UCSD-AML1 (cell line): ENCODE data around the gene KIF2C.
A peak's percentile ranks its signal among the peaks of the same experiment; 100 is the strongest.

Experiments used
- DNase-seq: peaks from one replicate; lab custom pipeline; 2025; ENCODE audit not compliant: unreplicated experiment; lab: John Stamatoyannopoulos, UW

The KIF2C gene

DNA sequence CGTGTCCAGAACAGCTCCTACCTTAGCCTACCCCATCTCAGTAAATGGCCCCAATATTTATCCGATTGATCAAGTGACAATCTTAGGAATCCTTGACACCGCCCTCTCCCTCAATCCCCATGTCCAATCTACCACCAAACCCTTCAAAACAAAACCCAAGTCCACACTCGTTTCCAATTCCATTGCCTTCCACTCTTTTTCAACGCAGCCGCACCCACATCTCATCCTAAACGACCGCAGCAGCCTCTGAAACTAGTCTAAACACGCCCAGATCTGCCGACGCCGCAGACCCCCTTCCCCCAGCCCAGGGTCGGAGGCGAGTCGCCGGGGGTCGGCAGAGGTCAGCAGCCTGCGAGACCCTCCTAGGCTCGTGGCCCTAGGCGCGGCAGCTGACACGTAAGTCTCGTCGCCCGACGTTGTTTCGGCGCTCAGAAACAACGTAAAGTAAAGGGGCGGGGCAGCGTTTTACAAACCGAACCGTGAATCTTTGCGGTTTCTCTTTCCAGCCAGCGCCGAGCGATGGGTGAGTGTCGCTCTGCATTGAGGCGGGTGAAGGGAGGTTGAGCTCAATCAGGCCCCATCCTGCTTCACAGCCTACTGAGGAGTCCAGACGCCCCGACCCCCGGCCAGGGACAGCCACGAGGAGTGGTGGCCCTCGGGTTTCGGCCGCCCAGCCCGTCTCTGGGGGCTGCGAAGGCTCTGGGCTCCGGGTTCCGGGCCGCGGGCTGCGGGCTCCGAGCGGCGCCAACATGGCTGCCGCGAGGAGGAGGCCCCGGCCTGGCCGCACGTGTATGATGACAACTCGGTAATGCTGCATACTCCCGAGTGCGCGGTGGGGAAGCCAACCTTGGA, 35.7 kb downstream of the KIF2C start, which contains the start of gene RPS8:
Gene RPS8, plus strand, starts transcription at position 463 of the 852 bp plus-strand sequence. Its CDS starts 57 bp downstream, at position 520.
- peak; percentile 91 for DNase-seq

DNA sequence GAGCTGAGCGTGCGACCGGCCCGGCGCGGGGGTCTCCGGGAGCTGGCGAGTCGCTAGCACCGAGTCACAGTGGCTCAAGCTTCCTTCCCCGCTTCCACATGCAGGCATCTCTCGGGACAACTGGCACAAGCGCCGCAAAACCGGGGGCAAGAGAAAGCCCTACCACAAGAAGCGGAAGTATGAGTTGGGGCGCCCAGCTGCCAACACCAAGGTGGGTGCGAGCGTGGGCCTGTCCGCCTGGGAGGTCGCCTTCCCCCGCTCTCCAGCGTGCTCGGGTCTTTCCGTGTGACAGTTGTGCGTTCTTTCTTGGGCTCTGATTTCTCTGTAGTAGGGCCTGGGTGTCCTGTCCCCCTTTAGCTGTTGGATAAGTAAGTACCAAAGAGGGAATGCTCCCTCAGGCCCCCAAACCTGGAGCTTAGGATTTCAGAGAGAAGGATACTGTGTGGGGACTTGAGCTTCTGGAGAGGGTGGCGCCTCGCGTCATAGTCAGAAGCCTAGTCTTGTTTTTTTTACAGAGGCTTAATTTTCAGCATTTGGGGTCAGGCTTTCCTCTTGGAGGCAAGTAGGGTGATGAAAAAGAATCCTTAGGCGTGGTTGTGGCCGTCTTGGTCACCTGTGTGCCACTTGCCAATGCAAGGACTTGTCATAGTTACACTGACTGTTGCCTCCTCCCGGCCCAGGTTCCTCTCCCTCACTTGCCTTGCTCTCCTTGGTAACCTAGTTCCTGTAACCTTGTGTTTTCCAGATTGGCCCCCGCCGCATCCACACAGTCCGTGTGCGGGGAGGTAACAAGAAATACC, 36.5 kb downstream of the KIF2C start:
- peak; percentile 52 for DNase-seq

DNA sequence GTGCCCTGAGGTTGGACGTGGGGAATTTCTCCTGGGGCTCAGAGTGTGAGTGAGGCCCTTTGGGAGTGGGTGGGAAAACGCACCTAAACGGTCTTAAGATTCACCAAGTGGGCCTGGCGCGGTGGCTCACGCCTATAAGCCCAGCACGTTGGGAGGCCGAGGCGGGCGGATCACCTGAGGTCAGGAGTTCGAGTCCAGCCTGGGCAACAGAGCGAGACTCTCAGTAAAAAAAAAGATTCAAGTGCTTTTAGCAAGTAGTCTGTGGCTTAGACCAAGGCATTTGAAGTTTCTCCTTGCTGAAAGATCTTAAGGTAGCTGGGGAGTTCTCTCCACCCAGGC, 37.1 kb downstream of the KIF2C start:
- DNase-seq: no peak

DNA sequence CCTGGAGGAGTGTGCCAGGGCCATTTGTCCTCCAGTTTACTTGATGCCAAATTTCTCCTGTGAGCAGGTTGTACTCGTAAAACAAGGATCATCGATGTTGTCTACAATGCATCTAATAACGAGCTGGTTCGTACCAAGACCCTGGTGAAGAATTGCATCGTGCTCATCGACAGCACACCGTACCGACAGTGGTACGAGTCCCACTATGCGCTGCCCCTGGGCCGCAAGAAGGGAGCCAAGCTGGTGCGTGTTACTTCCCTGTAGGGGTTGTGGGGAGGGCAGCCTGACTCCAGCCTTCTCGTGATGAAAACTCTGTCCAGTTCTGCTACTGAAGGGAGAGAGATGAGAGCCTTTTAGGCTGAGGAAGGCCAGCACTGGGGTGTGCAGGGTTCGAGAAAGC, 37.9 kb downstream of the KIF2C start:
- DNase-seq: no peak

DNA sequence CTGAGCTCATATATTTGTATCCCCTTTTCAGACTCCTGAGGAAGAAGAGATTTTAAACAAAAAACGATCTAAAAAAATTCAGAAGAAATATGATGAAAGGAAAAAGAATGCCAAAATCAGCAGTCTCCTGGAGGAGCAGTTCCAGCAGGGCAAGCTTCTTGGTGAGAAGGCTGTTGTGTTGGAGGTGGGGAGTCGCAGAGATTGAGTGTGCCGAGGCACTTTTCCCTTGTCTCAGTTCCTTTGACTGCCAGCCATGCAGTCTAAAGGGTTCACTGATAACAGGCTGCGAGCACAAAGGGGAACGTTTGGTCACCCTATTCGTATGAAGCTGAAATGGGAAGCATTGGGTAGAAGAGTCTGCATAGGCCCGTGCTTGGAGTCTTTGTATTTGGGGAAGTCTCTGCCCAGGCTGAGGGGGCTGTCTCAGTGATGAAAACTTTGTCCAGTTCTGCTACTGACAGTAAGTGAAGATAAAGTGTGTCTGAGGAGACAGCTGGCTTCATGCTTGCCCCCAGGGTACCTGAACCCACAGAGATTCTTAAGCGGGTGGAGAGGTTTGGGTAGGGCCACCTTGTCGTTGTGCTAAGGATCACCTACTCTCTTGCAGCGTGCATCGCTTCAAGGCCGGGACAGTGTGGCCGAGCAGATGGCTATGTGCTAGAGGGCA, 38.5 kb downstream of the KIF2C start:
- no peak for DNase-seq

DNA sequence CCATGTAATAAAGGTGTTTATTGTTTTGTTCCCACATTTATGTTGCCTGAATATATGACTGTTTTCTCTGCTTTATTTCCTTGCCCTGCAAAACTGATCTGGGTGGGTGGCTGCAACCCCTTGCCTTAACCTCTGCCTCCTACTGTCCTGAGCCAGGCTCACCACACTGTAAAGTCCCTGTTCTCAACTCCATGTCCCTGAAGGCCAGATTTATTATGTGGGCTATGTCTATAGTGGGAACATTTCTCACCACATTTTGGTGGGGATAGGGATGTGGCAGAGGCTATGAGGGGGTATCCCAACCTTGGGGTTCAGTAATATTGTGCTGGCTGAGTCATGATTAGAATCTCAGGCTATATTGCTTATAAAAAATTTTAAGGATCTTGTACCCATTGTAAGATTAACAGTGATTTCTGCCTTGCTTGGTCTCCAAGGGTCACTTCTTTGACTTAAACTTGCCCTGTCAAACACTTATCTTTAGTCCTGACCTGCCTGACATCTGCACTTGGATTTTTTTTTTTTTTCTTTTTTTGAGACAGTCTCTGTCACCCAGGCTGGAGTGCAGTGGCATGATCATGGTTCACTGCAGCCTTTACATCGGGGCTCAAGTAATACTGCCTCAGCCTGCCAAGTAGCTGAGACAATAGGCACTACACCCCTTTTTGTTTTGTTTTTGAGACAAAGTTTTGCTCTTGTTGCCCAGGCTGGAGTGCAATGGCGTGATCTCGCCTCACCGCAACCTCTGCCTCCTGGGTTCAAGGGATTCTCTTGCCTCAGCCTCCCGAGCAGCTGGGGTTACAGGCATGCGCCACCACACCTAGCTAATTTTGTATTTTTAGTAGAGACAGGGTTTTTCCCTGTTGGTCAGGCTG, 39.3 kb downstream of the KIF2C start:
- DNase-seq: no peak

DNA sequence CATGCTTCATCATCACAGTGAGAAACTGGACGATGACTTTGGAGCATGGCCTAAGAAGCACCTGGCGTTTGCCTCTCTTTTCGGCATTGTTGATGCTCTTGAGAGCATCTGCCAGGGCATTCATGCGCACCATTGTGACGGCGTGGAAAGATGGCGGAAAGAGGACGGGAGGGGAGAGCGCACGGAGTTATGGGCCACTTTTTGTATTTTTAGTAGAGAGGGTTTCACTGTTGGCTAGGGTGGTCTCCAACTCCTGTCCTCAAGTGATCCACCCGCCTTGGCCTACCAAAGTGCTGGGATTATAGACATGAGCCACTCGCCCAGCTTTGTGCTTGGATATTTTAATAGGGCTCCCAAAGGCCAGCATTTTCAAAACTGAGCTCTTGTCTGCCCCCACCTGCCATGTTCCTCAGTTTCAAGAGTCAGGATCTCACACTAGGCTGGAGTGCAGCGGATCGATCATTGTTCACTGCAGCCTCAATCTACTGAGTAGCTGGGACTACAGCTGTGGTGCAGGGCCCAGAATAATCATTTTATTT, 41.0 kb downstream of the KIF2C start:
- DNase-seq: no peak

DNA sequence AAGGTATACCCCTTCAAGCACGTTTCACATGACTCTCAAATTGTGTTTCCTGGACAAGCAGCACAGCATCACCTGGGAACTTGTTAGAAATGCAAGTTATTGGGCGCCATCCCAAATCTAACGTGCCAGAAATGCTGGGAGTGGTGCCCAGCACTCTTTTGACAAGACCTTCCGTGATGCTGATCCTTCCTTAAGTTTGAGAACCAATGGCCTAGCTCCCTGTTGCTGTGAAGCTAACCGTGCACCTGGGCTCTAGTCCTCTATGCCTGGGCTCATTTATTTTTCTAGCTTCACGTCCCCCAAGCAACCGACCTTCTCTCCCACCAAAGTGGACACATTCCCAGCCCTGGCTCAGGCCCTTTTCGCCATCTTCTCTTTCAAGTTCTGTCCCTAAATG, 44.1 kb downstream of the KIF2C start:
- DNase-seq: no peak

DNA sequence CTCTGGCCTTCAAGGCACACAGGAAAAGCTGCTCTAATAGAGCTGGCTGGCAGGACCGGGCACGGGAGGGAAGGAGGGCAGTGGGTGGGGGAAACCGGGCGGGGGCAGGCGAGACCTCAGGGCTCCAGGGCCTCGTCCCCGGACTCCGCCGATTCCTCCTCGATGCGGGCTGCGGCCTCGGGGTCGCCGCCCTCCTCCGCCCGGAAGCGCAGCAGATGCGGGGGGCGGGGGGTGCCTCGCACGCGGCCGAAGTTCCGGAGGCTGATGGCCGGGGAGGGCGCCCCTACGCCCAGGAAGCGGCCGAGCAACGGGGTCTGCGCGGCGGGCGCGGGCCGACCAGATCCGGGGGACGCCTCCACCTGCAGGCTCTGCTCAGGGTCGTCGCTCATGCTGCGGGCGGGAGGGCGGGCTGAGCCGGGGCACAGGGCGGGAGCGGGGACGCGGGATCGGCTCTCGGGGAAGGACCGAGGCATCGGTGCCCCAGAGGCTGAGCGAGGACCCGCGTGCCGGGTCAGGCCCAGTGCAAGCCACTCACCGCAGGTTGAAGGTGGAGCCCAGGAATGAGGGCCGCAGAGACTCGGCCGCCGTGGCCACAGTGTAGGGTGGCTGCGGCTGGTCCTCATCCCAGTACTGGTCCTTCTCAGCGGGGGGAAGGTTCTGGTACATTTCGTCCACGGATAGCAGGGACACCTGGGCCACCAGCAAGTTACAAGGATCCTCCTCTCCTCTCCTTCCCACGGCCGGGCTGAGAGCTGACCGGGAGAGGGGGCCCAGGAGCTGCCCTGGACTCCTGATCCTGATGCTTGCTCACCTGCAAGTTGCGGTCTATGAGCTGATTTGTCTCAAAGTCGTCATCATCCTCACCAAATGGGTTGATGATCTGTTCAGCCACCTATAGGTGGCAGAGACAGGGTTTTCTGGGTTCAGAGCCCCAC, 44.7 kb downstream of the KIF2C start:
- no peak for DNase-seq

DNA sequence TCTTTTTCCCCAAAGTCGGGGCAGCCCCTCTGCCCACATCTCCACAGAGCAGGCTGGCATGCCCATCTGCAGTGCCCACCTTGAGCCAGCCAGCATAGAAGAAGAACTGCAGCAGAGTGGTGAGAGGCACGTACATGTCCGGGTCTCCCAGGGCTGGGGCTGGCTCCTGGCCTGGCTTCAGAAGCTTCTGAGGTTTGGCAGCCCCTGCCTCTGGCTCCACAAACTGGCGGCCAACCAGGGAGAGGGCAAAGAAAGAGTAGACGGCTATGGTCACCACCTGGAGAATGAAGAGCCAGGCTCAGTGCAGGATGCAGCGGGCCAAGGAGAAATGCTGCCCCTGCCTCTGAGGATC, 45.4 kb downstream of the KIF2C start:
- DNase-seq: no peak

DNA sequence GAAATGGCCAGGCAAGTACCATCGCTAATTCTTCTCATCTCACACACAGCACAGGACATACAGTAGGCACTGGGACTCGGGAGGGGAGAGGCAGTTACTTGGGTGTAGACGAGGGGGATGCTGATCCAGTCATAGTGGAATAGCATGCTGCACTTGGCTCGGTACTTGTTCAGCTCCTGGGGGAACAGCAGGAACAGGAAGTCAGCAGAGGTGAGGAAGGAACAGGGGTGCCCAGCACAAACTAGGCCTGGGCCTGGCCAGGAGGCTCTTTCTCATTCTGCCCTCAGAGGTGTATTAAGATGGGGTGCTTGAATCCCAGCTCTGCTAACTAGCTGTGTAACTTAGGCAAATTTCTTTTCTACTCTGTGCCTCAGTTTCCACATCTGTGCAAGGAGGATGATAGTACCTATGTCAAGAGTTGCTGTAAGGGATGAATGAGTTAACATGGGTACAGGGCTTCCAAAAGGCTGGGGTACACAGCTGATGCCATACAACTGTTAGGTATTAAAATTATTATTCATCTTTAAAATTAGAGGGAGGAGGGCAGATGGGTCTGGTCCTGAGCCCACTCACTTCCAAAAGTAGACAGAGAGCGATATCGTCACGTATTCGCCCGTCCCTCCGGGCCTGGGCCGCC, 46.0 kb downstream of the KIF2C start:
- DNase-seq: no peak

DNA sequence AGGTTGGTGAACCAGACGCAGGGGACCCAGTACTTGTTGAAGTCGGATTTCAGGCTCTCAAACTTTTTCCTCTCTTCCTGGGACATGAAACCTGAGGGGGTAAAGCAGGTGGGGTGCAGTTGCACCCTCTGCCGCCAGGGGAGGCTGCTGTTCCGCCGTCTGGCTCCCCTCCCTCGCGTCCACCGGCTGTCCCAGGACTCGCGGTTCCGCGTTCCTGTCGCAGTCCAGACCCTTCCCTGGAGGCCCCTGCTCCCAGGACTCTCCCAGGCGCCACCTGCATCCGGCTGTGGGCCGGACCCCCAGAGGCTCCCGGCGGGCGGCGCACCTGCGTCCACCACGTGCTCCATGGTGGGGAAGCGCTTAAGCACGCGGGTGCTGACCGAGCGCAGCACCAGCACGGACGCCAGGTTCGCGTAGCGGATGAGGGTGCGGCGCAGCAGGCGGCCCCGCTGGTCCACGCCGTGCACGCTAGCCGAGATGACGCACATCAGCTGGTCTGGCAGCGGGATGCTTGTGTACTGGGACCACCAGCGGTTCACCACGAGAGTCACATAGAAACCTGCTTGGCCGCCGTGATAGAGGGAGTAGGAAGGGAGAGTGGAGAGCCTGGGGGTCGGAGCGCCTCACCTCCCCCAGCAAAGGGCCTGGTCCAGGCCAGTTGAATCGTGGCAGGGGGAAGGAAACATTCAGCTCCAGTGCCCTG, 46.7 kb downstream of the KIF2C start:
- no peak for DNase-seq

DNA sequence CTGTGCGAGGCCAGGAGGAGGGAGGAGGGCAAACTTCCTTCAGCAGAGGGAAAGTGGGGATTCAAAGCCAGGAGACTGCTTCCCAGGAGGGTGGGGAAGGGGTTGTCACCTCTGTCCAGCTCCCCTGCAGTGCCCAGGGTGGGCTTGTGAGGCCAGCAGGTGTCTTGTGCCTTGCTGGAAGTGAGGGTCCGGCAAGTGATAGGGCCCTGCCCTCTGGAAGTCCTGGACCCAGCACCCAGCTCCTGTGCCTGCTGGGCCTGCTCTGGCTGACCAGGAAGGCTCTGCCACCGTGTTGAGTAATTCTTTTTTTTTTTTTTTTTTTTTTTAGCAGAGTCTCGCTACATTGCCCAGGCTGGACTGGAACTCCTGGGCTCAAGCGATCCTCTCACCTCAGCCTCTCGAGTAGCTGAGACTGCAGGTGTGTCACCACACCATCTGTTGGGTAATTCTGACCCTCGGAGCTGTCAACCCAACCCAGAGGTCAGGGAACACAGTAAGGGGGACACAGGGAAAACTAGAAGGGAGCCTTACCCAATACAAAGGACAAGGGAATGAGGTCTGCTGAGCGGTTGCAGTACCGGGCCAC, 47.3 kb downstream of the KIF2C start:
- DNase-seq: no peak

DNA sequence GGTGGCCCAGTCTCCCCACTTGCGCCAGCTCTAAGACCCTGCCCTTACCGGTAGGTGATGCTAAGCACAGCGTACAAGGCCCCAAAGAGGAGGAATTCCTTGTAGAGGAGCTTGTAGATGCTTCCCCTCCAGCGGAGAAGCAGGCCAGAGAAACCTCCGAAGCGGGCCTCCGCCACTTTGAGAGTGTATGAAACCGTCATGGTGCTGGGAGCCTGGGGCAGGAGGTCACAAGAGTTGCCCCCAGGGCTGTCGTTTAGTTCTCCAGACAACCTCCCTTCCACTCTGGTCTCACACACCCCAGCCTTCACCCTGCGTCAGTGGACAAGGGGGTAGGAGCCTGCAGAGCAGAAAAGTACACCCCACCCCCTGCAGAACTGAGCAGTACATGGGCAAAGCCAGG, 47.9 kb downstream of the KIF2C start:
- DNase-seq: no peak

DNA sequence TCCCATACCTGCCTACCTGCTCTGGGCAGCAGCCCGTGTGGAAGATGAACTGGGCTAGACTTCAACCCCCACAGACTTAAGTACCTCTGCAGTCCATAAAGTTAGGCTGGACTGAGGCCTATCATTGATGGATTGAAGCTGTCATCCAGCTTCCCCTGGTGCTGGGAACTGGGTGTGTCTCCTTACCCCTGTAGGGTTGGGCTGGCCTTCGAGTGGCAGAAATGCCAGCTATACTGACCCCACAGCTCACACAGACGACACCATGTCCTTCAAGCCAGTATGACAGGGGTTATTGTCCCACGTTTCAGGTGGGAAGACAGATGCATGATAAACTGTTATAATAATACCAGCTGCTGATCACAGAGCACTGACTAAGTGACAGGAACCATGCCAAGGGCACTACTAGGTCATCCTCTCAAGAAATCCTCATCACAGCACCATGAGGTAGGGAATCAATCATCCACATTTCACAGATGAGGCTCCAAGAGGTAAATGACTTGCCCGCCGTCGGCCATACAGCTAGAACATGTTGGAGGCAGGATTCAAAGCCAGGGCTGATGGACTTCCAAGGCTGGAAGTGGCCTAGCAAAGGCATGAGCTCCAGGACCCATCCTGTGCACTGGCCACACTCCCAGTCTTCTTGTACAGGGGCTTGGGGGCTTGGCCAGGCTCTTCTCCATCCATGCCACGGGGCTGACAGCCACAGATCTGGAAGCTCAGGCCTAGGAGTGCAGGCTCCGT, 48.7 kb downstream of the KIF2C start, which contains the start of gene BEST4:
Gene BEST4, minus strand, starts transcription at position 51 of the 741 bp plus-strand sequence. CDS start 465 bp downstream, outside the sequence.
- no peak for DNase-seq

DNA sequence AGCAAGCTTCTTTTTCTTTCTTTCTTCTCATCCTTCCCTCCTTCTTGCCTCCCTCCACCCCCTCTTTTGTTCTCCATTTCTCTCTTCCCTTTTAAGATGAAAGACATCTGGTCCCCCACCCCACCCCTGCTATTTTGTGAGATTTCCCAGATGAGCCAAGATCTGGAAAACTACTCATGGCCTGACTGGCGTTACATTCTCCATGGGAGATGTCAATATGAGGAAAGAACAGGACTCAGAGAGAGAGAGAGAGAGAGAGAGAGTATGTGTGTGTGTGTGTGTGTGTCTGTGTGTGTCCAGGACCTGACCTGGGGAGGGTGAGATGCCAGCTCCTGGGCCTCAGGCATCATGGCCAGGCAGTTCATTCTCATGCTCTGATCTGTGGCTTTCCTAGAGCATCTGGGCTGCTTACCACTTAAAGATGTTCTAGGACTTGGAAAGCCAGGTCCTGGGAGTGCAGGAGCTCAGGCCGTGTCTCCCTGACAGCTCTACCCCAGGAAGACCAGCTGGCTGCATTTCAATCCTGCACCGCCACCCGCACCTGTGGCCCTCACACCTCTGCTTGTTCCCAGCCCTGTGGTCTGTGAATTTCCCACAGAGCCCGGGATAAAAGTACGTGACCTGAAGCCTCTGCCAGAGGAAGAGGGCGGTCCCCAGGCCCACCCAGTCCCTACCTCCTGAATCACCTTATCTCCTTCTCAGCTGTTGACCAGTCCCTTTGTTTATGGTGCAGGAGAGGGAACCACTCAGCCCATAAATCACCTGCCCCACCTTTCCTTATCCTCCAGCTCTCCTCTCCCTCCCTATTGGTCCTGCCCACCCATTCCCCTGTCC, 51.5 kb downstream of the KIF2C start:
- no peak for DNase-seq
